GM23248 (cell line): Measurements from ENCODE around the gene CCL17. TPM values are rescaled to one million over a fixed set of nuclear protein-coding genes. Genes with fewer than 3 reads are reported as not detected.

Experiments
- DNase-seq: peaks from one replicate; pipeline ENCODE4 v3.0.0-alpha.2; 2015
- H2AFZ ChIP-seq: fragments of 200-600 bp; sonication (generic); 2 replicates; pipeline ENCODE4 v1.6.1; 2016; ENCODE audit warnings: antibody characterized with exemption
- H3F3A ChIP-seq: fragments of 200-600 bp; sonication (generic); 2 replicates; pipeline ENCODE4 v1.6.1; 2016; ENCODE audit warnings: mild to moderate bottlenecking, antibody characterized with exemption, mixed run types; ENCODE audit not compliant: insufficient read depth
- H3K27ac ChIP-seq: fragments of 200-600 bp; sonication (generic); 2 replicates; pipeline ENCODE4 v1.5.1; 2016; ENCODE audit warnings: mild to moderate bottlenecking
- H3K27me3 ChIP-seq: fragments of 200-600 bp; sonication (generic); replicated peaks from 2 replicates; pipeline ENCODE4 v1.6.1; 2016; ENCODE audit warnings: mild to moderate bottlenecking; ENCODE audit not compliant: insufficient read depth
- H3K36me3 ChIP-seq: fragments of 200-600 bp; sonication (generic); 2 replicates; pipeline ENCODE4 v1.6.1; 2016; ENCODE audit warnings: low read depth, mild to moderate bottlenecking
- H3K4me1 ChIP-seq: fragments of 200-600 bp; sonication (generic); 2 replicates; pipeline ENCODE4 v1.6.1; 2016; ENCODE audit warnings: mild to moderate bottlenecking; ENCODE audit not compliant: insufficient read depth
- H3K4me2 ChIP-seq: fragments of 200-600 bp; sonication (generic); one replicate; pipeline ENCODE4 v1.6.1; 2016; ENCODE audit warnings: mild to moderate bottlenecking; ENCODE audit not compliant: unreplicated experiment
- H3K4me3 ChIP-seq: fragments of 200-600 bp; sonication (generic); 2 replicates; pipeline ENCODE4 v1.5.1; 2016; ENCODE audit warnings: mild to moderate bottlenecking
- H3K79me2 ChIP-seq: fragments of 200-600 bp; sonication (generic); 2 replicates; pipeline ENCODE4 v1.6.1; 2016; ENCODE audit warnings: mild to moderate bottlenecking; ENCODE audit not compliant: insufficient read depth
- H3K9ac ChIP-seq: fragments of 200-600 bp; sonication (generic); 2 replicates; pipeline ENCODE4 v1.6.1; 2016; ENCODE audit warnings: mild to moderate bottlenecking
- H3K9me2 ChIP-seq: fragments of 200-600 bp; sonication (generic); 2 replicates; pipeline ENCODE4 v1.6.1; 2016; ENCODE audit warnings: mixed run types, mild to moderate bottlenecking, moderate library complexity; ENCODE audit not compliant: insufficient read depth
- H3K9me3 ChIP-seq: fragments of 200-600 bp; sonication (generic); one replicate; pipeline ENCODE4 v1.6.1; 2017; ENCODE audit warnings: low read depth
- H4K20me1 ChIP-seq: fragments of 200-600 bp; sonication (generic); 2 replicates; pipeline ENCODE4 v1.6.0; 2016; ENCODE audit not compliant: insufficient read depth
- EZH2 ChIP-seq: fragments of 200-600 bp; sonication (generic); IDR thresholded peaks from 2 replicates; pipeline ENCODE4 v1.6.1; 2018; ENCODE audit warnings: antibody characterized with exemption, mild to moderate bottlenecking; ENCODE audit not compliant: insufficient read depth, poor library complexity, severe bottlenecking
- EZH2phosphoT487 ChIP-seq: fragments of 200-600 bp; sonication (generic); IDR thresholded peaks from 2 replicates; pipeline ENCODE4 v1.6.1; 2018; ENCODE audit warnings: antibody characterized with exemption, moderate library complexity, mild to moderate bottlenecking, low read depth; ENCODE audit not compliant: insufficient read depth
- WGBS, 2 experiments: methylation state at CpG; one replicate each; pipeline ENCODE4 v1.1.6; 2015 to 2017; ENCODE audit warnings: low lambda C conversion rate in 2 of 2, low coverage in 1 of 2; ENCODE audit errors: missing lambda C conversion rate in 2 of 2; 5-methylcytosine and 5-hydroxymethylcytosine counted together
- in situ Hi-C: fragments of 300-500 bp; cut with MboI; formaldehyde crosslinking; loops from 2 replicates; pipeline ENCODE4 v1.15.0; 2020
- polyA plus RNA-seq: library from polyadenylated mRNA; unstranded; fragments of >200 nt; fragmentation: Nextera tagmentation; extraction: Ambion mirVana; gene quantifications from 2 replicates; pipeline ENCODE4 v1.2.1, GENCODE V29; 2016
- total RNA-seq: library from RNA; depleted of rRNA; stranded (reverse); fragments of >200 nt; shearing (Covaris generic); gene quantifications from 2 replicates; pipeline ENCODE4 v1.2.3, GENCODE V29; 2014

The CCL17 gene
- total and polyA plus RNA-seq, 2 experiments from 2014 or later, result not detected

DNA sequence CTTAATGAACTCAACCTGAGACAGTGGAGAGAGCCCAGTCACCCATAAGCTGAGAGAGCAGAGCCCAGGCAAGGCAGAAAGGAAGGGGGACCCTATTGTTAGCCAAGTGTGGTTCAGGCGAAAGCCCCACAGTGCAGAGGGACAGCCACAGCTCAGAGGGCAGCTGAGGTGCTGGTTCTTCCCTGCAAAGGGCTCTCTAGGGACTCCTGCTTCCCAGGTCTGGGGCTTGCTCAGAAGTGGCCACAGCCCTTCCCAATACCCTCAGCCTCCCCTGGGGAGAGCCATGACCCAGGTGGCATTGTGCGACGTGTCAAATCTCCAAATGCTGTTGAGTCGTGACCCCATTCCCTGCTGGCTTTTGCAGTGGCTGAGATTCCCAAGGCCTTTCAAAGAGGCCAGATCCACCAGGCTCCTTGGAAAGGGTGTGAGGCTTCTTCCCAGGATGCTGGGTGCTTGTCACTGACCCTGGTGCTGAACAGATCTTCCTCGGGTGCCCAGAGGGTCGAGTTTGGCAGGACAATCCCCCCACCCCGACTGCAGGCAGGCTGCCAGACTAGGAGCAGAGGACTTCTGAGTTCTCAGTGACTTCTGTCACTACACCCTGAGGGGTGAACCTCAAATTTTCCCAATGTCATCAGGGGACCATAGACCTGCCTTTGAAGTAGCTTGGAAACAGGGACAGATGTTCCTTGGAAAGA, 2.5 kb upstream of the CCL17 start:
- Histone ChIP-seq H2AFZ (no peak overlapping the region), H3K9me3 (no peaks in the 10 kb centered on the region), H3K9ac (no peak overlapping the region), H3K27ac (no peak overlapping the region), H3K4me2 (no peak overlapping the region), H3K79me2 (no peaks in the 10 kb centered on the region), H3K9me2 (no peaks in the 10 kb centered on the region), H3K4me1 (no peaks in the 10 kb centered on the region), H3K4me3 (no peak overlapping the region), H4K20me1 (no peaks in the 10 kb centered on the region), H3F3A (no peaks in the 10 kb centered on the region), H3K36me3 (no peaks in the 10 kb centered on the region), H3K27me3 (no peaks in the 10 kb centered on the region; the same call in 1 of the 2 replicates)
- DNase-seq, result no peak
- 26 to 27% methylated on average over 7 of the region's 7 CpGs for WGBS, 2 experiments
- TF ChIP-seq EZH2phosphoT487, result no peak
- no peak for TF ChIP-seq EZH2
- in situ Hi-C loops, result no loop called here

DNA sequence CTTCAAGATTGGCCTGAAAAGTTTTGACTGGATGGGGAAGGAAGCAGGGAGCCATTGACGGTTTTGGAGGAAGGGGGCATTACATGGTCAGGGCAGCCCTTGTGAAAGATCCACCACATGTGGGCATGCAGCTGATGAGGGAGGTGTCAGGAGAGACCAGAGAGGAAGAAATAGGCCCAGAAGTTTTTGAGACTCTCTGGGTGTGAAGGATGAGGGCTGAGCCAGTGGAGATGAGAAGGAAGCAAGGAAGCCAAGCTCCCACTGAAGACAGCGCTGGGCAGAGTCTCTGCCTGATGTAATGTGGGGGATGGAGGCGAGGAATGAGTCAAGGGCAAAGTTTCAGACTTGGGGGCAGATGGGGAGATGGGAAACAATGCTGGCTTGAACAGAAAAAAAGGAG, 530 bp downstream of the CCL17 start:
- H2AFZ ChIP-seq, result no peak overlapping the region
- WGBS, 2 experiments, result 32 to 35% methylated on average over 3 of the region's 3 CpGs
- H3F3A ChIP-seq, result no peaks in the 10 kb centered on the region
- no peaks in the 10 kb centered on the region for H4K20me1 ChIP-seq
- no peaks in the 10 kb centered on the region for H3K36me3 ChIP-seq
- no peaks in the 10 kb centered on the region for H3K9me3 ChIP-seq
- in situ Hi-C loops, result no loop called here
- no peak overlapping the region for H3K4me2 ChIP-seq
- no peaks in the 10 kb centered on the region for H3K79me2 ChIP-seq
- no peaks in the 10 kb centered on the region for H3K9me2 ChIP-seq
- no peak overlapping the region for H3K4me3 ChIP-seq
- peak; percentile 23 for DNase-seq
- no peaks in the 10 kb centered on the region; the same call in 1 of the 2 replicates for H3K27me3 ChIP-seq
- no peak overlapping the region for H3K27ac ChIP-seq
- TF ChIP-seq EZH2, result no peak
- no peak for TF ChIP-seq EZH2phosphoT487
- no peaks in the 10 kb centered on the region for H3K4me1 ChIP-seq
- H3K9ac ChIP-seq, result no peak overlapping the region

DNA sequence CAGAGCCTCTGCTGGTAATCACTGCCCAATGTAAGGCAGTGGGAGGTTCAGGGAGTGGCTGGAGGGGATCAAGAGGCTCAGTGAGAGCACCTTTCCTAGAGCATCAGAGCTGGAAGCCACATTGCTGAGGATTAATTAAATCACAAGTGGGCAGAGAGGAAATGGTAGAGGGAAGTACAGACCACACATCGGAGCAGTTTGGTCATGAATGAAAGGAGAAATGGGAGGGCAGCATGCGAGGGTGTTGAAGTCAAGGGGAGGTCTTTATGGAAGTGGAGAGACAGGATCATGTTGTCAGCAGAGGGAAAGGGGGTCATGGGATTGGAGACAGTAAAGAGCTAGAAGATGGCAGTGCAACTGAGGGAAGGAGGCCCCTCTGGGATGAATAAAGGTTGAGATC, 2.3 kb downstream of the CCL17 start:
- H3K27ac ChIP-seq, result no peak overlapping the region
- no peaks in the 10 kb centered on the region for H3K9me2 ChIP-seq
- WGBS, 2 experiments, result 59 to 78% methylated on average over 2 of the region's 2 CpGs
- in situ Hi-C loops, result no loop called here
- H3K4me2 ChIP-seq, result no peak overlapping the region
- DNase-seq, result no peak
- no peak overlapping the region for H3K9ac ChIP-seq
- H3K4me3 ChIP-seq, result no peak overlapping the region
- TF ChIP-seq EZH2, result no peak
- TF ChIP-seq EZH2phosphoT487, result no peak
- no peaks in the 10 kb centered on the region for H3K4me1 ChIP-seq
- H3K27me3 ChIP-seq, result peaks cover 12% of the 10 kb centered on the region; the same call in 1 of the 2 replicates
- H3K36me3 ChIP-seq, result no peaks in the 10 kb centered on the region
- H3K79me2 ChIP-seq, result no peaks in the 10 kb centered on the region
- no peak overlapping the region for H2AFZ ChIP-seq
- H3K9me3 ChIP-seq, result no peaks in the 10 kb centered on the region
- H4K20me1 ChIP-seq, result no peaks in the 10 kb centered on the region
- H3F3A ChIP-seq, result no peaks in the 10 kb centered on the region

DNA sequence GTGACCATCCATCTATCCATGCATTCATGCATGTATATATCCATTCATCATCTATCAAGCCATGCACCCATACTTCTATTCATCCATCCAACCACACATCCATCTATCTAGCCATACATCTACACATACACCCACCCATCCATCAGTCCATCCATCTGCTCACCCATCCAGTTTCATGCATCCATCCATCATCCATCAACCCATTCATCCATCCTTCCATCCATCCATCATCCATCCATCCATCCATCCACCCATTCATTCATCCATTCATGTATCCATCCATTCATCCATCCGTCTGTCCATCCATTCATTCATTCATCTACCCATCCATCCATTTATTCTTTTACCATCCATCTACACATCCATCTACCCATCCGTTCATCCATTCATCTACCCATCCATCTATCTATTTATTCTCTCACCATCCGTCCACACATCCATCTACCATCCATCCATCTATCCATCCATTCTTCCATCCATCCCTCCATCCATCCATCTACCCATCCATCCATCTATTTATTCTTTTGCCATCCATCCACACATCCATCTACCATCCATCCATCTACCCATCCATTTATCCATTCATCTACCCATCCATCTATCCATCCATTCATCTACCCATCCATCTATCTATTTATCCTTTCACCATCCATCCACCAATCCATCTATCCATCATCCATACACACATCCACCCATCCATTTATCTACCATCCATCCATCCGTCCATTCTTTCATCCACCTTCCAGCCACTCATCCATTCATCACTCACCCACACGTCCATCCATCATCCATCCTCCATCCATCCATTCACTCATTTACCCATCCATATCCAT, 3.2 kb downstream of the CCL17 start:
- in situ Hi-C loops, result no loop called here
- no peaks in the 10 kb centered on the region for H3K9me2 ChIP-seq
- H3K4me3 ChIP-seq, result no peak overlapping the region
- H2AFZ ChIP-seq, result no peak overlapping the region
- H3K79me2 ChIP-seq, result no peaks in the 10 kb centered on the region
- no peak overlapping the region for H3K9ac ChIP-seq
- no peaks in the 10 kb centered on the region for H3K9me3 ChIP-seq
- H3K4me1 ChIP-seq, result no peaks in the 10 kb centered on the region
- no peak overlapping the region for H3K27ac ChIP-seq
- no peaks in the 10 kb centered on the region for H3K36me3 ChIP-seq
- no peak for TF ChIP-seq EZH2
- TF ChIP-seq EZH2phosphoT487, result no peak
- H4K20me1 ChIP-seq, result no peaks in the 10 kb centered on the region
- no peak for DNase-seq
- H3F3A ChIP-seq, result no peaks in the 10 kb centered on the region
- peaks cover 16% of the 10 kb centered on the region for H3K27me3 ChIP-seq
- WGBS, 2 experiments, result 44 to 61% methylated on average over 5 of the region's 5 CpGs
- H3K4me2 ChIP-seq, result no peak overlapping the region
